Activated CD4-positive, alpha-beta T cell treated with anti-CD3 and anti-CD28 coated beads, Interleukin-2, amount 10 ng/mL, durations not matched to agents 24 days and 14 days (primary cell): ENCODE data around the gene XYLT2. TPM values are rescaled to one million over a fixed set of nuclear protein-coding genes. Genes with fewer than 3 reads are reported as not detected.
"Not testable (repeated sequence)": the region's sequence is repeated elsewhere in the genome, so short reads cannot be mapped to it uniquely, and the experiment has no call there.

Experiments used
- DNase-seq: peaks from one replicate; pipeline ENCODE4 v3.0.0; 2022
- H3K27ac Mint-ChIP-seq: one replicate; pipeline ENCODE4 v1.8.0; 2022; ENCODE audit warnings: mild to moderate bottlenecking, mixed read lengths
- H3K27me3 Mint-ChIP-seq: one replicate; pipeline ENCODE4 v1.8.0; 2022; ENCODE audit warnings: mixed read lengths
- H3K36me3 Mint-ChIP-seq: one replicate; pipeline ENCODE4 v1.8.0; 2022; ENCODE audit warnings: low read depth, mild to moderate bottlenecking, mixed read lengths
- H3K4me1 Mint-ChIP-seq: one replicate; pipeline ENCODE4 v1.8.0; 2021; ENCODE audit warnings: mixed read lengths
- H3K4me3 Mint-ChIP-seq: one replicate; pipeline ENCODE4 v1.8.0; 2022; ENCODE audit warnings: mild to moderate bottlenecking, moderate library complexity, mixed read lengths
- H3K9me3 Mint-ChIP-seq: one replicate; pipeline ENCODE4 v1.8.0; 2021; ENCODE audit warnings: mixed read lengths
- intact Hi-C: fragments of 100-400 bp; cut with micrococcal nuclease; formaldehyde crosslinking; loops from one replicate; pipeline ENCODE4 v1.15.1; 2023
- total RNA-seq: library from RNA; stranded (reverse); gene quantifications from 2 replicates; pipeline ENCODE4 v1.2.3, GENCODE V29; 2022

The XYLT2 gene
- total RNA-seq, 1 donor from 2014 or later, result 65.3 TPM

- Mint-ChIP-seq H3K27me3 (peaks cover 2% of the 10 kb centered on the region), H3K27ac (peak overlapping the region; percentile 95), H3K36me3 (no peaks in the 10 kb centered on the region), H3K4me3 (no peak overlapping the region), H3K4me1 (peaks cover 21% of the 10 kb centered on the region), H3K9me3 (no peaks in the 10 kb centered on the region)
- DNase-seq, result no peak
- intact Hi-C loops, result loop anchor here (1.0 kb wide), 1 partner anchor 16 kb away; no protein-coding TSS in a partner anchor
Measured at GRCh38 chr17:50311483-50311882, 34.4 kb upstream of the XYLT2 start.

- no peak overlapping the region for H3K4me3 Mint-ChIP-seq
- no peak for DNase-seq
- H3K27me3 Mint-ChIP-seq, result peaks cover 2% of the 10 kb centered on the region
- H3K27ac Mint-ChIP-seq, result no peak overlapping the region
- peaks cover 21% of the 10 kb centered on the region for H3K4me1 Mint-ChIP-seq
- no peaks in the 10 kb centered on the region for H3K9me3 Mint-ChIP-seq
- intact Hi-C loops, result no loop called here
- H3K36me3 Mint-ChIP-seq, result no peaks in the 10 kb centered on the region
Measured at GRCh38 chr17:50312308-50312707, 33.6 kb upstream of the XYLT2 start.

- DNase-seq, result no peak
- H3K9me3 Mint-ChIP-seq, result no peaks in the 10 kb centered on the region
- H3K27ac Mint-ChIP-seq, result no peak overlapping the region
- H3K27me3 Mint-ChIP-seq, result peaks cover 2% of the 10 kb centered on the region
- intact Hi-C loops, result no loop called here
- H3K36me3 Mint-ChIP-seq, result no peaks in the 10 kb centered on the region
- peaks cover 16% of the 10 kb centered on the region for H3K4me1 Mint-ChIP-seq
- no peak overlapping the region for H3K4me3 Mint-ChIP-seq
Measured at GRCh38 chr17:50314456-50315011, 31.4 kb upstream of the XYLT2 start.

GRCh38 chr17:50316016-50316587, 29.8 kb upstream of the XYLT2 start:
- Mint-ChIP-seq H3K4me3 (no peak overlapping the region), H3K36me3 (no peaks in the 10 kb centered on the region), H3K9me3 (no peaks in the 10 kb centered on the region), H3K27ac (no peak overlapping the region), H3K27me3 (peaks cover 2% of the 10 kb centered on the region), H3K4me1 (peaks cover 7% of the 10 kb centered on the region)
- no peak for DNase-seq
- intact Hi-C loops, result no loop called here

- H3K36me3 Mint-ChIP-seq, H3K9me3 Mint-ChIP-seq, H3K27me3 Mint-ChIP-seq, H3K4me3 Mint-ChIP-seq, H3K4me1 Mint-ChIP-seq, DNase-seq, H3K27ac Mint-ChIP-seq, intact Hi-C loops: not testable (repeated sequence)
Measured at GRCh38 chr17:50316660-50317059, 29.3 kb upstream of the XYLT2 start.

GRCh38 chr17:50317121-50317520, 28.8 kb upstream of the XYLT2 start:
- no peak for DNase-seq
- Mint-ChIP-seq H3K4me1 (no peaks in the 10 kb centered on the region), H3K36me3 (no peaks in the 10 kb centered on the region), H3K27me3 (peaks cover 2% of the 10 kb centered on the region), H3K27ac (no peak overlapping the region), H3K4me3 (no peak overlapping the region), H3K9me3 (no peaks in the 10 kb centered on the region)
- intact Hi-C loops, result no loop called here

GRCh38 chr17:50318501-50319285, 27.2 kb upstream of the XYLT2 start:
- Mint-ChIP-seq H3K36me3 (no peaks in the 10 kb centered on the region), H3K4me3 (no peak overlapping the region), H3K27ac (no peak overlapping the region), H3K27me3 (peaks cover 2% of the 10 kb centered on the region), H3K9me3 (no peaks in the 10 kb centered on the region), H3K4me1 (no peaks in the 10 kb centered on the region)
- no peak for DNase-seq
- intact Hi-C loops, result no loop called here

- intact Hi-C loops, result no loop called here
Measured at GRCh38 chr17:50319306-50320004, 26.5 kb upstream of the XYLT2 start.

GRCh38 chr17:50322271-50322670, 23.7 kb upstream of the XYLT2 start:
- no peak overlapping the region for H3K4me3 Mint-ChIP-seq
- no peak for DNase-seq
- intact Hi-C loops, result no loop called here
- H3K27me3 Mint-ChIP-seq, result no peaks in the 10 kb centered on the region
- H3K36me3 Mint-ChIP-seq, result no peaks in the 10 kb centered on the region
- H3K9me3 Mint-ChIP-seq, result no peaks in the 10 kb centered on the region
- H3K27ac Mint-ChIP-seq, result no peak overlapping the region
- peaks cover 6% of the 10 kb centered on the region for H3K4me1 Mint-ChIP-seq

More at GRCh38 chr17:50319306-50320004, 26.5 kb upstream of the XYLT2 start:
- Mint-ChIP-seq H3K4me3 (no peak overlapping the region), H3K9me3 (no peaks in the 10 kb centered on the region), H3K4me1 (no peaks in the 10 kb centered on the region), H3K27ac (no peak overlapping the region), H3K27me3 (peaks cover 2% of the 10 kb centered on the region), H3K36me3 (no peaks in the 10 kb centered on the region)
- DNase-seq, result no peak

- Mint-ChIP-seq H3K36me3 (no peaks in the 10 kb centered on the region), H3K27ac (no peak overlapping the region), H3K4me1 (peaks cover 6% of the 10 kb centered on the region), H3K27me3 (no peaks in the 10 kb centered on the region), H3K4me3 (no peak overlapping the region), H3K9me3 (no peaks in the 10 kb centered on the region)
- intact Hi-C loops, result no loop called here
- no peak for DNase-seq
Measured at GRCh38 chr17:50323060-50323459, 22.9 kb upstream of the XYLT2 start.

GRCh38 chr17:50325906-50326305, 20.0 kb upstream of the XYLT2 start:
- Mint-ChIP-seq H3K4me3 (no peak overlapping the region), H3K27ac (peak overlapping the region; percentile 59)

GRCh38 chr17:50326831-50327364, 19.0 kb upstream of the XYLT2 start:
- no peaks in the 10 kb centered on the region for H3K9me3 Mint-ChIP-seq
- H3K36me3 Mint-ChIP-seq, result no peaks in the 10 kb centered on the region
- peaks cover 7% of the 10 kb centered on the region for H3K4me1 Mint-ChIP-seq
- H3K27ac Mint-ChIP-seq, result peak overlapping the region; percentile 73
- intact Hi-C loops, result loop anchor here (1.0 kb wide), 1 partner anchor 16 kb away; no protein-coding TSS in a partner anchor
- DNase-seq, result no peak
- H3K4me3 Mint-ChIP-seq, result no peak overlapping the region
- H3K27me3 Mint-ChIP-seq, result no peaks in the 10 kb centered on the region

More at GRCh38 chr17:50325906-50326305, 20.0 kb upstream of the XYLT2 start:
- no peak for DNase-seq
- intact Hi-C loops, result no loop called here
- Mint-ChIP-seq H3K36me3 (no peaks in the 10 kb centered on the region), H3K9me3 (no peaks in the 10 kb centered on the region), H3K4me1 (peaks cover 6% of the 10 kb centered on the region), H3K27me3 (no peaks in the 10 kb centered on the region)

- no peak overlapping the region for H3K27ac Mint-ChIP-seq
- DNase-seq, result no peak
- no peaks in the 10 kb centered on the region for H3K9me3 Mint-ChIP-seq
- intact Hi-C loops, result no loop called here
- H3K4me1 Mint-ChIP-seq, result peaks cover 12% of the 10 kb centered on the region
- H3K36me3 Mint-ChIP-seq, result no peaks in the 10 kb centered on the region
- H3K27me3 Mint-ChIP-seq, result peaks cover 2% of the 10 kb centered on the region
- no peak overlapping the region for H3K4me3 Mint-ChIP-seq
Measured at GRCh38 chr17:50328363-50329325, 17.3 kb upstream of the XYLT2 start.
